WTC11 (cell line): ENCODE measurements around the gene ANG.

Experiments used
- NFE2L1 ChIP-seq: sonication (generic); formaldehyde crosslinking; IDR thresholded peaks from 2 replicates; pipeline ENCODE4 v1.8.1; 2023; ENCODE audit warnings: missing genetic modification reagents
- TEAD4 ChIP-seq: sonication (generic); formaldehyde crosslinking; IDR thresholded peaks from 2 replicates; pipeline ENCODE4 v1.8.0; 2022; ENCODE audit warnings: mild to moderate bottlenecking, missing genetic modification reagents
- USF1 ChIP-seq: sonication (generic); formaldehyde crosslinking; IDR thresholded peaks from 2 replicates; pipeline ENCODE4 v1.8.0; 2022; ENCODE audit warnings: mild to moderate bottlenecking, missing genetic modification reagents

DNA sequence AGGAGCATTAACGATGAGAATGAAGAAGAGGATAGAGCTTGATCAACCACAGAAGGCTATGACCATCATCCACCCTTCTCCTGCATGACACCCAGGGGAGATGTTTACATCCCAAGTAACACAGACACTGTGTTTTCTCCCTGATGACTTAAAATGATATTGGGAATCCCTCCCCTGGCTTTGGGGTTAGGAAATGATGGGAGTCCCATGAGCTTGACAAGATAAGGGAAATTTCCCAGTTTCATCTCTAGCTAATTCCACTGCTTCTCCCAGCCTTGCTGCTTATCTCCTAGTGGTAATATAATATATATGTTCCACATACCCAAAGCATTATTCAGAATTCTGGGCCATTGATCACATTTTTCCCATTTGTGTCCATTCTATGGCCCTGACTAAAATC, 43.1 kb upstream of the ANG start:
- TF ChIP-seq NFE2L1 (CRISPR knock-in tag): no peak
- no peak for TF ChIP-seq TEAD4 (CRISPR knock-in tag)
- no peak for TF ChIP-seq USF1
